CD14-positive monocyte (primary cell): Measurements from ENCODE around the gene AZIN2. TPM values are rescaled to one million over a fixed set of nuclear protein-coding genes. Genes with fewer than 3 reads are reported as not detected.
"Not testable (repeated sequence)": the region's sequence is repeated elsewhere in the genome, so short reads cannot be mapped to it uniquely, and the experiment has no call there.

Experiments
- DNase-seq, 3 donors: peaks; one replicate each; pipeline ENCODE4 v3.0.0-alpha.2; 2011 to 2022
- H2AFZ ChIP-seq: 2 replicates; pipeline ENCODE4 v1.6.0; 2012; ENCODE audit warnings: mild to moderate bottlenecking, low read depth, low read length, inconsistent platforms; ENCODE audit not compliant: insufficient read depth, poor library complexity, severe bottlenecking
- H3K27ac ChIP-seq, 2 donors: 1 replicate in 1 of 2; 2 replicates in 1 of 2; pipeline ENCODE4 v1.5.1; 2012 to 2013; ENCODE audit warnings: low read length in 2 of 2, control low read depth in 1 of 2, inconsistent platforms in 1 of 2, low read depth in 1 of 2, mild to moderate bottlenecking in 1 of 2
- H3K27me3 ChIP-seq, 2 donors: one replicate each; pipeline versions ENCODE4 v1.6.0 to v1.6.1; 2011 to 2013; ENCODE audit warnings: low read length in 2 of 2; ENCODE audit not compliant: control insufficient read depth in 2 of 2, insufficient read depth in 2 of 2
- H3K36me3 ChIP-seq, 2 donors: replicated peaks in 1 of 2; 1 replicate in 1 of 2; 2 replicates in 1 of 2; pipeline versions ENCODE4 v1.5.1 to v1.6.1; 2012 to 2013; ENCODE audit warnings: low read length in 2 of 2, control low read depth in 1 of 2, inconsistent platforms in 1 of 2, mild to moderate bottlenecking in 1 of 2; ENCODE audit not compliant: insufficient read depth in 2 of 2, control insufficient read depth in 1 of 2
- H3K4me1 ChIP-seq, 2 donors: 1 replicate in 1 of 2; 2 replicates in 1 of 2; pipeline versions ENCODE4 v1.5.1 to v1.6.1; 2012 to 2013; ENCODE audit warnings: low read length in 2 of 2, control low read depth in 1 of 2, inconsistent platforms in 1 of 2, mild to moderate bottlenecking in 1 of 2, moderate library complexity in 1 of 2; ENCODE audit not compliant: insufficient read depth in 2 of 2, control insufficient read depth in 1 of 2
- H3K4me2 ChIP-seq: replicated peaks from 2 replicates; pipeline ENCODE3; 2012; ENCODE audit warnings: low read length, moderate library complexity, mild to moderate bottlenecking; ENCODE audit not compliant: poor library complexity, severe bottlenecking; ENCODE audit errors: extremely low read depth
- H3K4me3 ChIP-seq, 3 experiments: fragments of 200-600 bp in 1 of 3; sonication (generic) in 1 of 3; replicated peaks in 1 of 3; 1 replicate in 2 of 3; 2 replicates in 1 of 3; pipeline ENCODE4 v1.5.1; 2011 to 2013; ENCODE audit warnings: low read length in 3 of 3, mild to moderate bottlenecking in 3 of 3, control low read depth in 2 of 3, low read depth in 2 of 3, inconsistent platforms in 1 of 3, moderate library complexity in 1 of 3
- H3K79me2 ChIP-seq: 2 replicates; pipeline ENCODE4 v1.6.0; 2012; ENCODE audit warnings: mild to moderate bottlenecking, control low read depth, inconsistent platforms, low read length, moderate library complexity; ENCODE audit not compliant: insufficient read depth
- H3K9ac ChIP-seq: 2 replicates; pipeline ENCODE4 v1.6.0; 2017; ENCODE audit warnings: low read length, mild to moderate bottlenecking; ENCODE audit not compliant: insufficient read depth, poor library complexity, severe bottlenecking
- H3K9me3 ChIP-seq, 2 donors: replicated peaks in 1 of 2; 1 replicate in 1 of 2; 2 replicates in 1 of 2; pipeline versions ENCODE4 v1.5.1 to v1.6.1; 2012 to 2013; ENCODE audit warnings: low read length in 2 of 2, control low read depth in 1 of 2; ENCODE audit not compliant: control insufficient read depth in 1 of 2, insufficient read depth in 1 of 2
- H4K20me1 ChIP-seq: 2 replicates; pipeline ENCODE4 v1.6.0; 2012; ENCODE audit warnings: mild to moderate bottlenecking, low read length, control low read depth, moderate library complexity; ENCODE audit not compliant: insufficient read depth
- H3K27ac Mint-ChIP-seq, 7 donors: one replicate each; pipeline ENCODE4 v1.8.0; 2020; ENCODE audit warnings: mild to moderate bottlenecking in 7 of 7, mixed read lengths in 7 of 7, moderate library complexity in 6 of 7, inconsistent platforms in 2 of 7
- H3K27me3 Mint-ChIP-seq, 3 donors: one replicate each; pipeline ENCODE4 v1.8.0; 2021 to 2022; ENCODE audit warnings: low read depth in 3 of 3, mild to moderate bottlenecking in 3 of 3, mixed read lengths in 3 of 3, moderate library complexity in 3 of 3, inconsistent platforms in 1 of 3
- H3K36me3 Mint-ChIP-seq, 2 donors: one replicate each; pipeline ENCODE4 v1.8.0; 2020; ENCODE audit warnings: mixed read lengths in 2 of 2, inconsistent platforms in 1 of 2, mild to moderate bottlenecking in 1 of 2
- H3K4me1 Mint-ChIP-seq: one replicate; pipeline ENCODE4 v1.8.0; 2020; ENCODE audit warnings: mild to moderate bottlenecking, mixed read lengths
- H3K4me3 Mint-ChIP-seq, 2 donors: one replicate each; pipeline ENCODE4 v1.8.0; 2020; ENCODE audit warnings: mild to moderate bottlenecking in 2 of 2, mixed read lengths in 2 of 2, moderate library complexity in 1 of 2
- H3K9me3 Mint-ChIP-seq, 7 donors: one replicate each; pipeline ENCODE4 v1.8.0; 2020 to 2022; ENCODE audit warnings: mixed read lengths in 7 of 7, mild to moderate bottlenecking in 6 of 7, moderate library complexity in 6 of 7, inconsistent platforms in 2 of 7
- WGBS: methylation state at CpG from one replicate; pipeline ENCODE4 v1.1.5; 2013; ENCODE audit warnings: missing lambda C conversion rate; ENCODE audit not compliant: insufficient coverage; 5-methylcytosine and 5-hydroxymethylcytosine counted together
- intact Hi-C, 2 donors: fragments of 100-400 bp; cut with micrococcal nuclease; formaldehyde crosslinking; loops; one replicate each; pipeline versions ENCODE4 v1.15.0 to v1.15.1; 2023
- polyA plus RNA-seq, 3 donors: library from polyadenylated mRNA; depleted of rRNA in 1 of 3; unstranded in 2 of 3; stranded (reverse) in 1 of 3; fragments of 300-500 nt in 2 of 3; fragments of >200 nt in 1 of 3; fragmentation: Illumina TruSeq in 2 of 3; gene quantifications; 1 replicate in 2 of 3; 2 replicates in 1 of 3; pipeline ENCODE4 v1.2.3, GENCODE V29; 2012 to 2021
- TF ChIP-seq, protein P1 (sequence below): fragments of 200-600 bp; IDR thresholded peaks from one replicate; pipeline ENCODE4 v1.8.0; 2022; ENCODE audit warnings: antibody characterized with exemption, mild to moderate bottlenecking

Gene AZIN2
- polyA plus RNA-seq, 3 donors, result 0.03 to 0.89 TPM; not detected in 1

DNA sequence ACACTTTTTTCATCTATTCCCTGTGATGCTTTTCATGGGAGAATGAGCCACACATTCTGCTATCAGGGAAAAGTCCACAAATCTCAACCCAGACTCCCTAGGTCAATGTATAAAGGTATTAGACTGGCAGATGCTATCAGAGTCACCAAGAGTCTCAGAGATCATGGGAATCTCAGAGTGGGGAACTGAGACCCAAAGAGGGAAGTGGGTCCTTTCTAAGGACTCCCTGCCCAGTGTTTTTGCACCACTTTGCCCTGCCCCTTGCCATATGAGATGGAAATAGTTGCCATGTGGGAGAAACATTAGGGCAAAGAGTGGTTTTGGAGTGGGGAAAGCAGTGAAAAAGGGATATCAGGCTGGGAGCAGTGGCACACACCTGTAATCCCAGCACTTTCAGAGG lies 19.1 kb upstream of the AZIN2 start:
- Histone ChIP-seq H2AFZ (no peak overlapping the region), H3K27ac (no peak overlapping the region), H3K4me3 (no peak overlapping the region), H3K9me3 (peaks cover 43 to 48% of the 10 kb centered on the region in 2 donors), H4K20me1 (no peaks in the 10 kb centered on the region), H3K36me3 (no peaks in the 10 kb centered on the region), H3K27me3 (no peaks in the 10 kb centered on the region), H3K4me2 (no peak overlapping the region), H3K9ac (no peak overlapping the region), H3K4me1 (peaks cover 9 to 11% of the 10 kb centered on the region in 2 donors), H3K79me2 (no peaks in the 10 kb centered on the region)
- Mint-ChIP-seq H3K4me1 (peaks cover 16% of the 10 kb centered on the region), H3K9me3 (peaks cover 30 to 50% (median 48%) of the 10 kb centered on the region in 7 donors), H3K4me3 (no peak overlapping the region), H3K27ac (peak overlapping the region in 2 of 7 donors; percentile 27 to 75), H3K36me3 (peaks cover 0 to 8% of the 10 kb centered on the region in 2 donors), H3K27me3 (peaks cover 0 to 3% (median 3%) of the 10 kb centered on the region in 3 donors)
- intact Hi-C loops, result no loop called here
- no peak for DNase-seq
- TF ChIP-seq, protein P1, sequence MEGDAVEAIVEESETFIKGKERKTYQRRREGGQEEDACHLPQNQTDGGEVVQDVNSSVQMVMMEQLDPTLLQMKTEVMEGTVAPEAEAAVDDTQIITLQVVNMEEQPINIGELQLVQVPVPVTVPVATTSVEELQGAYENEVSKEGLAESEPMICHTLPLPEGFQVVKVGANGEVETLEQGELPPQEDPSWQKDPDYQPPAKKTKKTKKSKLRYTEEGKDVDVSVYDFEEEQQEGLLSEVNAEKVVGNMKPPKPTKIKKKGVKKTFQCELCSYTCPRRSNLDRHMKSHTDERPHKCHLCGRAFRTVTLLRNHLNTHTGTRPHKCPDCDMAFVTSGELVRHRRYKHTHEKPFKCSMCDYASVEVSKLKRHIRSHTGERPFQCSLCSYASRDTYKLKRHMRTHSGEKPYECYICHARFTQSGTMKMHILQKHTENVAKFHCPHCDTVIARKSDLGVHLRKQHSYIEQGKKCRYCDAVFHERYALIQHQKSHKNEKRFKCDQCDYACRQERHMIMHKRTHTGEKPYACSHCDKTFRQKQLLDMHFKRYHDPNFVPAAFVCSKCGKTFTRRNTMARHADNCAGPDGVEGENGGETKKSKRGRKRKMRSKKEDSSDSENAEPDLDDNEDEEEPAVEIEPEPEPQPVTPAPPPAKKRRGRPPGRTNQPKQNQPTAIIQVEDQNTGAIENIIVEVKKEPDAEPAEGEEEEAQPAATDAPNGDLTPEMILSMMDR, result no peak

DNA sequence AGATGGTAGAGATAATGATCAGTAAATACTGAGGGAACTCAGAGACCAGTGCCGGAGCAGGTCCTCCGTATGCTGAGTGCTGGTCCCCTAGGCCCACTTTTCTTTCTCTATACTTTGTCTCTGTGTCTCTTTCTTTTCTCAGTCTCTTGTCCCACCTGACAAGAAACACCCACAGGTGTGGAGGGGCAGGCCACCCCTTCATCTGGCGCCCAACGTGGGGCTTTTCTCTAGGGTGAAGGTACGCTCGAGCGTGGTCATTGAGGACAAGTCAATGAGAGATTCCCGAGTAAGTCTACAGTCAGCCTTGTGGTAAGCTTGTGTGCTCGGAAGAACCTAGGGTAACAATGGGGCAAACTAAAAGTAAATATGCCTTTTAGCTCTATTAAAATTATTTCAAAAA lies 16.7 kb upstream of the AZIN2 start:
- H3K4me1 ChIP-seq, H3K27ac ChIP-seq, H3K4me3 Mint-ChIP-seq, H4K20me1 ChIP-seq, H3K4me2 ChIP-seq, H3K27me3 ChIP-seq, intact Hi-C loops, H3K36me3 Mint-ChIP-seq, H3K79me2 ChIP-seq, H3K4me1 Mint-ChIP-seq, H3K36me3 ChIP-seq, H3K4me3 ChIP-seq, H2AFZ ChIP-seq, H3K27me3 Mint-ChIP-seq, H3K9ac ChIP-seq, DNase-seq, H3K27ac Mint-ChIP-seq: not testable (repeated sequence)
- WGBS, result 93% methylated on average over 3 of the region's 9 CpGs
- peaks cover 43 to 48% of the 10 kb centered on the region in 2 donors for H3K9me3 ChIP-seq
- H3K9me3 Mint-ChIP-seq, result peaks cover 32 to 54% (median 48%) of the 10 kb centered on the region in 7 donors
